Activated CD4-positive, alpha-beta T cell treated with anti-CD3 and anti-CD28 coated beads, Interleukin-2, Interleukin-6, amounts not matched to agents 100 ng/mL and 50 ng/mL, durations not matched to agents 16 hours and 8 hours (primary cell): ENCODE data around the gene COL4A1.
A peak's percentile ranks its signal among the peaks of the same experiment; 100 is the strongest.

Experiments used
- DNase-seq: peaks from one replicate; pipeline ENCODE4 v3.0.0-alpha.2; 2020

Gene COL4A1

GRCh38 chr13:110185696-110186095, 121.3 kb downstream of the COL4A1 start:
- no peak for DNase-seq

GRCh38 chr13:110183910-110184309, 123.0 kb downstream of the COL4A1 start:
- no peak for DNase-seq

GRCh38 chr13:110182461-110182860, 124.5 kb downstream of the COL4A1 start:
- DNase-seq = no peak

- no peak for DNase-seq
Measured at GRCh38 chr13:110182003-110182402, 125.0 kb downstream of the COL4A1 start.

- DNase-seq = no peak
Measured at GRCh38 chr13:110179857-110180147, 127.2 kb downstream of the COL4A1 start.

GRCh38 chr13:110179116-110179856, 127.7 kb downstream of the COL4A1 start:
- DNase-seq = no peak

- no peak for DNase-seq
Measured at GRCh38 chr13:110177790-110178189, 129.2 kb downstream of the COL4A1 start.

- DNase-seq = no peak
Measured at GRCh38 chr13:110176431-110176830, 130.5 kb downstream of the COL4A1 start.

GRCh38 chr13:110173247-110173818, 133.6 kb downstream of the COL4A1 start:
- DNase-seq = peak; percentile 1

GRCh38 chr13:110170882-110171281, 136.1 kb downstream of the COL4A1 start:
- no peak for DNase-seq

GRCh38 chr13:110170020-110170790, 136.8 kb downstream of the COL4A1 start:
- no peak for DNase-seq

GRCh38 chr13:110168999-110169933, 137.7 kb downstream of the COL4A1 start:
- no peak for DNase-seq

- no peak for DNase-seq
Measured at GRCh38 chr13:110166598-110166997, 140.4 kb downstream of the COL4A1 start.

- no peak for DNase-seq
Measured at GRCh38 chr13:110164706-110165105, 142.3 kb downstream of the COL4A1 start.

- DNase-seq = no peak
Measured at GRCh38 chr13:110162866-110163658, 143.9 kb downstream of the COL4A1 start.

- no peak for DNase-seq
Measured at GRCh38 chr13:110162053-110162452, 144.9 kb downstream of the COL4A1 start.

GRCh38 chr13:110161112-110161882, 145.7 kb downstream of the COL4A1 start:
- DNase-seq = no peak

- no peak for DNase-seq
Measured at GRCh38 chr13:110158226-110158625, 148.7 kb downstream of the COL4A1 start.

GRCh38 chr13:110157718-110158117, 149.2 kb downstream of the COL4A1 start:
- no peak for DNase-seq

GRCh38 chr13:110156301-110157049, 150.5 kb downstream of the COL4A1 start:
- no peak for DNase-seq

GRCh38 chr13:110155072-110155471, 151.9 kb downstream of the COL4A1 start:
- DNase-seq = no peak
